Caco-2 (cell line): ENCODE data around the gene NTN1. TPM values are rescaled to one million over a fixed set of nuclear protein-coding genes. Genes with fewer than 3 reads are reported as not detected.

Experiments used
- BruUV-seq: library from RNA; stranded (reverse); fragments of 400-500 nt; replicated peaks from 2 replicates; lab custom pipeline; 2021; lab: Mats Ljungman, UMichigan
- CTCF ChIA-PET: fragments of 300-600 bp; sonication (Branson Sonifier 250); formaldehyde crosslinking; loops from one replicate; lab custom pipeline; 2022; ENCODE audit warnings: antibody characterized with exemption; lab: Charles Lee
- POLR2A ChIA-PET: fragments of 300-600 bp; sonication (Branson Sonifier 250); formaldehyde crosslinking; loops from one replicate; lab custom pipeline; 2022; ENCODE audit warnings: antibody characterized with exemption; lab: Charles Lee
- DNase-seq, 2 experiments: peaks; one replicate each; pipeline versions ENCODE4 v3.0.0 to v3.0.0-alpha.2; 2020 to 2022
- H3K27me3 ChIP-seq: replicated peaks from 2 replicates; pipeline ENCODE4 v1.6.0; 2011; ENCODE audit warnings: low read length; ENCODE audit not compliant: control insufficient read depth, insufficient read depth
- H3K36me3 ChIP-seq: 2 replicates; pipeline ENCODE4 v1.5.1; 2011; ENCODE audit warnings: low read length; ENCODE audit not compliant: control insufficient read depth, insufficient read depth
- H3K4me1 ChIP-seq: fragments of 250-450 bp; sonication (Bioruptor Pico); 2 replicates; pipeline ENCODE4 v1.5.1; 2020; ENCODE audit warnings: mild to moderate bottlenecking
- H3K4me3 ChIP-seq: 2 replicates; pipeline ENCODE4 v1.5.1; 2011; ENCODE audit warnings: low read depth, mild to moderate bottlenecking, control low read depth, low read length
- H3K9me3 ChIP-seq: fragments of 250-450 bp; sonication (Bioruptor Pico); 2 replicates; pipeline ENCODE4 v1.5.1; 2020; ENCODE audit warnings: mild to moderate bottlenecking, moderate library complexity
- H3K27ac Mint-ChIP-seq: one replicate; pipeline ENCODE4 v1.8.0; 2022; ENCODE audit warnings: mixed read lengths; ENCODE audit not compliant: unreplicated experiment
- H3K27me3 Mint-ChIP-seq: one replicate; pipeline ENCODE4 v1.8.0; 2022; ENCODE audit warnings: mixed read lengths; ENCODE audit not compliant: insufficient read depth, unreplicated experiment
- H3K36me3 Mint-ChIP-seq: one replicate; pipeline ENCODE4 v1.8.0; 2022; ENCODE audit warnings: mild to moderate bottlenecking, mixed read lengths; ENCODE audit not compliant: insufficient read depth, unreplicated experiment
- H3K4me1 Mint-ChIP-seq: one replicate; pipeline ENCODE4 v1.8.0; 2022; ENCODE audit warnings: low read depth, mixed read lengths; ENCODE audit not compliant: unreplicated experiment
- H3K4me3 Mint-ChIP-seq: one replicate; pipeline ENCODE4 v1.8.0; 2022; ENCODE audit warnings: mild to moderate bottlenecking, moderate library complexity, mixed read lengths; ENCODE audit not compliant: unreplicated experiment
- H3K9me3 Mint-ChIP-seq: one replicate; pipeline ENCODE4 v1.8.0; 2022; ENCODE audit warnings: mixed read lengths; ENCODE audit not compliant: unreplicated experiment
- intact Hi-C: fragments of 100-400 bp; cut with micrococcal nuclease; formaldehyde crosslinking; loops from one replicate; pipeline ENCODE4 v1.10.0; 2022; ENCODE audit not compliant: unreplicated experiment
- total RNA-seq: library from RNA; stranded (reverse); gene quantifications from 2 replicates; pipeline ENCODE4 v1.2.3, GENCODE V29; 2022
- TF ChIP-seq, protein P1 (sequence below), 2 experiments: fragments of 200-600 bp in 1 of 2; IDR thresholded peaks; 1 replicate in 1 of 2; 2 replicates in 1 of 2; pipeline versions ENCODE4 v1.5.1 to v1.8.0; 2011 to 2022; ENCODE audit warnings: antibody characterized with exemption in 1 of 2, control low read depth in 1 of 2, inconsistent platforms in 1 of 2, low read depth in 1 of 2, low read length in 1 of 2, mild to moderate bottlenecking in 1 of 2, moderate library complexity in 1 of 2; ENCODE audit not compliant: insufficient read depth in 1 of 2, severe bottlenecking in 1 of 2, unreplicated experiment in 1 of 2

Gene NTN1
- total RNA-seq, 1 experiment from 2014 or later: 0.88 TPM

DNA sequence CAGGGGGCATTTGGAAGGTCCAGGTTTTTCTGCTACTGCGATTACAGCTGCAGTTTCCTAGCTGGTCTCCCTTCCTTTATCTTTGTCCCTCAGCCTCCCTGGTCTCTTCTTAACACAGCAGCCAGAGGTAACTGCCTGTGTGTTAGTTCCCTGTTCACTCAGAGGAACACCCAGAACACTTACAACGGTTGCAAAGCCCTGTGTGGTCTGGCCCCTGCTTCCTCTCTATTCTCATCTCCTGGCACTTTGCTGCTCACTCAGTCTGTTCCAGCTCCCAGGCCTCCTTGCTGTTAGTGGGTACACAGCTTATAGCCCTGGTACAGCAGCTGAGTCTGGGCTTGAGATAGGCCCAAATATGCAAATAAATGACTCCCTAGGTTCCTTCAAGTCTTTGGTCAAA is 16.4 kb downstream of the NTN1 start:
- Mint-ChIP-seq H3K27me3 (no peaks in the 10 kb centered on the region), H3K4me1 (peaks cover 15% of the 10 kb centered on the region), H3K27ac (no peak overlapping the region), H3K36me3 (no peaks in the 10 kb centered on the region), H3K9me3 (peaks cover 18% of the 10 kb centered on the region), H3K4me3 (no peak overlapping the region)
- TF ChIP-seq, protein P1, sequence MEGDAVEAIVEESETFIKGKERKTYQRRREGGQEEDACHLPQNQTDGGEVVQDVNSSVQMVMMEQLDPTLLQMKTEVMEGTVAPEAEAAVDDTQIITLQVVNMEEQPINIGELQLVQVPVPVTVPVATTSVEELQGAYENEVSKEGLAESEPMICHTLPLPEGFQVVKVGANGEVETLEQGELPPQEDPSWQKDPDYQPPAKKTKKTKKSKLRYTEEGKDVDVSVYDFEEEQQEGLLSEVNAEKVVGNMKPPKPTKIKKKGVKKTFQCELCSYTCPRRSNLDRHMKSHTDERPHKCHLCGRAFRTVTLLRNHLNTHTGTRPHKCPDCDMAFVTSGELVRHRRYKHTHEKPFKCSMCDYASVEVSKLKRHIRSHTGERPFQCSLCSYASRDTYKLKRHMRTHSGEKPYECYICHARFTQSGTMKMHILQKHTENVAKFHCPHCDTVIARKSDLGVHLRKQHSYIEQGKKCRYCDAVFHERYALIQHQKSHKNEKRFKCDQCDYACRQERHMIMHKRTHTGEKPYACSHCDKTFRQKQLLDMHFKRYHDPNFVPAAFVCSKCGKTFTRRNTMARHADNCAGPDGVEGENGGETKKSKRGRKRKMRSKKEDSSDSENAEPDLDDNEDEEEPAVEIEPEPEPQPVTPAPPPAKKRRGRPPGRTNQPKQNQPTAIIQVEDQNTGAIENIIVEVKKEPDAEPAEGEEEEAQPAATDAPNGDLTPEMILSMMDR (IDR thresholded peaks at IDR 0.05; ENCODE audit: insufficient read depth in 1 of 2, low read depth in 1 of 2, low read length in 1 of 2, severe bottlenecking in 1 of 2, unreplicated experiment in 1 of 2): no peak
- Histone ChIP-seq H3K4me1 (no peaks in the 10 kb centered on the region), H3K27me3 (no peaks in the 10 kb centered on the region), H3K36me3 (no peaks in the 10 kb centered on the region), H3K9me3 (no peaks in the 10 kb centered on the region), H3K4me3 (no peak overlapping the region)
- DNase-seq: no peak
- CTCF ChIA-PET: no interaction called here
- no TSS peak for BruUV-seq
- intact Hi-C loops: no loop called here
- POLR2A ChIA-PET: interaction anchor here (0.5 kb wide), 1 partner anchor 35 kb away, joined by 3 read pairs; no protein-coding TSS in a partner anchor

DNA sequence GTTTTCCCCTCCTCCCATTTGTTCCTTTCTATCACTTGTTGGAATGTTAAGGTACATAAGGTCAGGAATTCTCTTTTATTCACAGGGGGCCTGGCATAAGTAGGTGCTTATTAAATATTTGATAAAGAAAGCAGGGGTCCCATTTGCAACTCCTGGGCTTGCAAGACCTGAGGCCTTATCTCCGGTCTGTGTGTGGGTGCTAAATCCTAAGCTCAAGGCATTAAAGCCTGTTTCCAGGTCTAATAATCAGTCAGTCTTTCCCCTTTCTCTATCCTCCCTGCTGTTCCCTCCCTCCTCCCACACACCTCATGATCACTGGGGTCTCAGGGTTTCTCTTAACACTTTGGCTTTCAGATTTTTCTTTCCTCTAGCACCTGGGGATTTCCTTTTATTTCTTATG is 17.1 kb downstream of the NTN1 start:
- no peaks in the 10 kb centered on the region for H3K36me3 Mint-ChIP-seq
- H3K27me3 ChIP-seq: no peaks in the 10 kb centered on the region
- CTCF ChIA-PET: no interaction called here

DNA sequence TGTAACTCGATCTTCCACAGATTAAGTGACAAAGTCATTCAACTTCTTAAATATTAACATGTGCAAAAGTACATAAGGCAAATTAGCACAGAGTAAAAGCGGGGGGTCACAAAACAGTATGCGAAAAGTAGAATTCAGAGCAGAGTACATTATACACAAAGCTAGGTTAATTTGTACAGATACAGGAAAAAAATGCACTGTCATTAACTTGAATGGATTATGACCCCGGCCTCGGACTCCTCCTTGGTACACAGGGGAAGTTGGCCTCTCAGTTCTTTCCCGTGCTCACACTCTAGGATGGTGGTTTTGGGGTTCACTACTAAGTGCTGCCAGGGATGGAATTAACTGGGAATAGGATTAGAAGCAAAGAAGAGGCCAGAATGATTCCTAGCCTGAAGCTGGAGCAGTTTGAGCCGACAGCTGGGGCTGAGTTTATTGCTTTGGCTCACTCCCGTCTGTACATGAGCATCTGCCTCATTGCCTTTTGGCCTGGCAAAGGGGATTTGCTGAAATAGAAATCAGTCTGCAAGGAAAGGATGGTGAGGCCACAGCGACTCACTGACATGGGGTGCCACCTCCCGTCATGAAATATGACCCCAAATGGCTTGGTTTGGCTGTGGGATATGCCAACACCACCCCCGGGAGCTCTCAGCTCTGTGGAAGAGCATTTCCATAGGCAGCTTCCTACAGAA is 23.6 kb downstream of the NTN1 start:
- no peaks in the 10 kb centered on the region for H3K4me1 ChIP-seq
- H3K4me1 Mint-ChIP-seq: no peaks in the 10 kb centered on the region
- TF ChIP-seq, protein P1 (IDR thresholded peaks at IDR 0.05; ENCODE audit: insufficient read depth in 1 of 2, low read depth in 1 of 2, low read length in 1 of 2, severe bottlenecking in 1 of 2, unreplicated experiment in 1 of 2): no peak
- H3K4me3 Mint-ChIP-seq: no peak overlapping the region
- no peaks in the 10 kb centered on the region for H3K9me3 ChIP-seq
- no peaks in the 10 kb centered on the region for H3K36me3 ChIP-seq
- POLR2A ChIA-PET: no interaction called here
- DNase-seq: no peak
- no peak overlapping the region for H3K27ac Mint-ChIP-seq
- CTCF ChIA-PET: no interaction called here
- H3K27me3 Mint-ChIP-seq: peaks cover 5% of the 10 kb centered on the region
- intact Hi-C loops: no loop called here
- H3K27me3 ChIP-seq: no peaks in the 10 kb centered on the region
- no peaks in the 10 kb centered on the region for H3K36me3 Mint-ChIP-seq
- H3K4me3 ChIP-seq: no peak overlapping the region
- no TSS peak for BruUV-seq
- no peaks in the 10 kb centered on the region for H3K9me3 Mint-ChIP-seq

More for the DNA sequence above, 17.1 kb downstream of the NTN1 start:
- Mint-ChIP-seq H3K27ac (no peak overlapping the region), H3K4me1 (peaks cover 15% of the 10 kb centered on the region), H3K4me3 (no peak overlapping the region), H3K9me3 (peaks cover 18% of the 10 kb centered on the region), H3K27me3 (no peaks in the 10 kb centered on the region)
- TF ChIP-seq, protein P1 (IDR thresholded peaks at IDR 0.05; ENCODE audit: insufficient read depth in 1 of 2, low read depth in 1 of 2, low read length in 1 of 2, severe bottlenecking in 1 of 2, unreplicated experiment in 1 of 2): no peak
- Histone ChIP-seq H3K4me1 (no peaks in the 10 kb centered on the region), H3K9me3 (no peaks in the 10 kb centered on the region), H3K4me3 (no peak overlapping the region), H3K36me3 (no peaks in the 10 kb centered on the region)
- DNase-seq: no peak
- intact Hi-C loops: no loop called here
- POLR2A ChIA-PET: interaction anchor here (0.5 kb wide), 1 partner anchor 34 kb away, joined by 3 read pairs; no protein-coding TSS in a partner anchor
- no TSS peak for BruUV-seq
